T-cell (primary cell): ENCODE results near the gene LYZ. TPM values are rescaled to one million over a fixed set of nuclear protein-coding genes. Genes with fewer than 3 reads are reported as not detected.

Experiments used
- ATAC-seq, 4 experiments: fragments of 200-7000 bp in 3 of 4; fragments of 150-1000 bp in 1 of 4; cut with Tn5 transposase; replicated peaks in 1 of 4; 1 replicate in 3 of 4; 2 replicates in 1 of 4; pipeline ENCODE4 v1.10.0; 2021; ENCODE audit warnings: moderate library complexity in 3 of 4, mild to moderate bottlenecking in 2 of 4, moderate number of reproducible peaks in 1 of 4
- CTCF ChIA-PET, 2 donors: fragments of 300-600 bp; sonication (Branson Sonifier 250); formaldehyde crosslinking; loops; one replicate each; lab custom pipeline; 2022; ENCODE audit warnings: antibody characterized with exemption in 2 of 2; lab: Charles Lee
- POLR2A ChIA-PET, 2 donors: fragments of 300-600 bp; sonication (Branson Sonifier 250); formaldehyde crosslinking; loops; one replicate each; lab custom pipeline; 2022; ENCODE audit warnings: antibody characterized with exemption in 2 of 2; lab: Charles Lee
- DNase-seq, 35 experiments: peaks; one replicate each; pipeline versions ENCODE4 v3.0.0 to v3.0.0-alpha.2; 2013 to 2023
- H3K27ac ChIP-seq: one replicate; pipeline ENCODE4 v1.5.1; 2013; ENCODE audit warnings: low read length
- H3K27me3 ChIP-seq, 2 experiments: replicated peaks in 1 of 2; 1 replicate in 1 of 2; 2 replicates in 1 of 2; pipeline versions ENCODE4 v1.6.1 to v1.7.0; 2013; ENCODE audit warnings: low read length in 1 of 2, mixed read lengths in 1 of 2; ENCODE audit not compliant: control insufficient read depth in 2 of 2, insufficient read depth in 2 of 2; ENCODE audit errors: extremely low read depth in 1 of 2
- H3K36me3 ChIP-seq, 2 donors: 1 replicate in 1 of 2; 2 replicates in 1 of 2; pipeline versions ENCODE4 v1.6.1 to v1.7.0; 2013; ENCODE audit warnings: low read length in 1 of 2; ENCODE audit not compliant: control insufficient read depth in 2 of 2, insufficient read depth in 1 of 2; ENCODE audit errors: extremely low read depth in 1 of 2
- H3K4me1 ChIP-seq, 2 experiments: 1 replicate in 1 of 2; 2 replicates in 1 of 2; pipeline versions ENCODE4 v1.6.1 to v1.7.0; 2013; ENCODE audit warnings: low read length in 2 of 2, mixed read lengths in 1 of 2; ENCODE audit not compliant: insufficient read depth in 2 of 2, control insufficient read depth in 1 of 2; ENCODE audit errors: extremely low read depth in 1 of 2
- H3K4me3 ChIP-seq, 2 donors: 1 replicate in 1 of 2; 2 replicates in 1 of 2; pipeline versions ENCODE4 v1.5.1 to v1.7.0; 2013; ENCODE audit warnings: mild to moderate bottlenecking in 2 of 2, low read length in 1 of 2, moderate library complexity in 1 of 2; ENCODE audit not compliant: control insufficient read depth in 1 of 2; ENCODE audit errors: extremely low read depth in 1 of 2
- H3K9me3 ChIP-seq: 2 replicates; pipeline ENCODE4 v1.7.0; 2013
- H3K27ac Mint-ChIP-seq, 2 donors: one replicate each; pipeline ENCODE4 v1.8.0; 2020 to 2021; ENCODE audit warnings: mild to moderate bottlenecking in 2 of 2, mixed read lengths in 2 of 2
- H3K27me3 Mint-ChIP-seq, 2 donors: one replicate each; pipeline ENCODE4 v1.8.0; 2021 to 2022; ENCODE audit warnings: mixed read lengths in 2 of 2
- H3K36me3 Mint-ChIP-seq: one replicate; pipeline ENCODE4 v1.8.0; 2021; ENCODE audit warnings: mixed read lengths
- H3K4me1 Mint-ChIP-seq, 3 donors: one replicate each; pipeline ENCODE4 v1.8.0; 2020 to 2022; ENCODE audit warnings: mixed read lengths in 3 of 3, mild to moderate bottlenecking in 1 of 3
- H3K4me3 Mint-ChIP-seq, 3 donors: one replicate each; pipeline ENCODE4 v1.8.0; 2020 to 2022; ENCODE audit warnings: mild to moderate bottlenecking in 3 of 3, mixed read lengths in 3 of 3, moderate library complexity in 3 of 3
- H3K9me3 Mint-ChIP-seq, 3 donors: one replicate each; pipeline ENCODE4 v1.8.0; 2020 to 2022; ENCODE audit warnings: mixed read lengths in 3 of 3
- WGBS: methylation state at CpG from one replicate; pipeline ENCODE4 v1.1.5; 2013; ENCODE audit warnings: missing lambda C conversion rate; ENCODE audit not compliant: insufficient coverage; 5-methylcytosine and 5-hydroxymethylcytosine counted together
- total RNA-seq, 35 experiments: library from RNA in 6 of 35; stranded (reverse) in 6 of 35; fragments of 120-200 nt in 1 of 35; gene quantifications; one replicate each; pipeline versions ENCODE4 v1.2.1 to v1.2.4 and lab custom pipeline; 2013 to 2026

LYZ gene
- total RNA-seq, 5 donors from 2014 or later (not counting 1 experiment from before 2014, with no cell fraction given) = 3.4 to 17.4 (median 5.0) TPM

DNA sequence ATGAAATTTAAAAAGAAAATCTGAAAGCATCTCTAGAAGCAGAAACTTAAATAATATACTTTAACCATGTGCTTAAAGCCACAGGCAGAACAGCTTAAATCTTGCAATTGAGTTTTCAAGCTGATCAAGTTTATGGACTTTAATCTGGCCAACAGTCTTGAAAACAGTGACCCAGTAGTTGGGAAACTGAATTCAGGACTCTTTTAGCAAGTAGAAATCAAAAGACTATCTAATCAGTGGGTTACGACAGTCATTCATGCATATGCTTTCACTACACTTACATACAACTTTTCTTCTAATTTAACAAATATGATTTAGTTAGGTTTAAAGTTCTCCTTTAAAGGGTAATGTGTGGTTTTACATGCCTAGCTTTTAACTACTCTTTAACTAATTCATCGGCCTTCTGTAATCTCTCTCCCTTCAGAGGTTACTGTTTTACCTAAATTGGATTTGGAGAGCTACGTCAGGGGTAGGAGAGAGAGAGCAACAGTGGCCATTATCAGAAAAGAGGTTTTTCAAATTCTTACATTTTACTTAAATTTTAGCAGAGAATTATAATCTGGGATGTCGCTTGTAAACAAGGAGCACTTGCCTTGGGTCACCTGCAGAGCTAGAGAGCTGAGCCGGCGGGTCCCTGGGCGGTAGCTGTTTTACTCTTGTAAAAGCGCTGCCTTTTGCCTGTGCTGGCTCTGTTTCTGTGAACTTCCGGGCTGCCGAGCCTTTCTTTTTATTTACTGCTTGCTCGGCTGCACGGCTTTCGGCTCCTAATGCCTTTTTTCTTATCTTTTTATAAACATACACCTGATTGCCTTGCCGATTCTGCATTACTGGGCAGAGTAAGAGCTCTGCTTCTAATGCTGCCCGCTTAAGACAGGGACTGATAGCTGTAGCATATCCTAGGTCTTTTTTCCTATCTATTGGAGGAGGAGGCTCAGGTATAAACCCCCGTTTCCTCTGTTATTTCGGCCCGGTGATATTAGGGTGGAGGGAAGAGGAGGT is 17.4 kb upstream of the LYZ start:
- CTCF ChIA-PET = interaction anchor here (0.6 to 2.7 kb wide), 15 partner anchors 12 to 240 kb away, joined by 3 to 31 read pairs (median 4); no protein-coding TSS in a partner anchor
- H3K4me3 ChIP-seq = peak overlapping the region; percentile 53 to 72
- Mint-ChIP-seq H3K4me3 (peak overlapping the region; percentile 83 to 91 (median 91)), H3K27ac (peak overlapping the region; percentile 96 to 100), H3K36me3 (peaks cover 24% of the 10 kb centered on the region), H3K27me3 (no peaks in the 10 kb centered on the region), H3K4me1 (peaks cover 58 to 65% (median 63%) of the 10 kb centered on the region in 3 donors), H3K9me3 (no peaks in the 10 kb centered on the region)
- DNase-seq (peak; percentile 51 to 78 (median 66)), ATAC-seq (peak; percentile 71 to 81 (median 76))
- H3K4me1 ChIP-seq = peaks cover 20 to 22% of the 10 kb centered on the region in 2 experiments
- 0% methylated on average over 7 of the region's 18 CpGs for WGBS
- no peaks in the 10 kb centered on the region for H3K9me3 ChIP-seq
- POLR2A ChIA-PET = interaction anchor here (0.5 to 2.6 kb wide), 11 partner anchors 10 to 1178 kb away, joined by 3 to 16 read pairs (median 5); partner anchors contain the start of gene YEATS4 (in 1 of the 2)
- H3K36me3 ChIP-seq = no peaks in the 10 kb centered on the region
- H3K27ac ChIP-seq = peak overlapping the region; percentile 91
- no peaks in the 10 kb centered on the region for H3K27me3 ChIP-seq

DNA sequence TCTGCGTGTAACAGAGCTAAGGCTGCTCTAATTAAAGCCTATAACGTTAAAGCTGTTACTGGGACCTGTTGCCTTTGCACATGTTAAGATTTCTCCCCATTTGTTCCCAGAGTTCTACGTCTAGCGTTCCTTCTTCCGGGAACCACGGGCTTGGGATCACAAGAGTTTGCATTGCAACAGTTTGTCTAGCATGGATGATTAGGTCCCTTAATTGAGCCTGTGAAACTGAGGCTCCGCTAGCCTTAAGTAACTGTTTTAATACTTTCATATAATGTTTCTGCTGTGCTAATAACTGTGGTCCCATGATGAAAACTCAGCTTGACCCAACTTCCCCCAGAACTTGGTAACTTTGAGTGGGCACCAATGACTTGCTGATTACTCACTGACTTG is 16.7 kb upstream of the LYZ start:
- Histone ChIP-seq H3K27me3 (no peaks in the 10 kb centered on the region), H3K4me1 (peaks cover 20 to 22% of the 10 kb centered on the region in 2 experiments), H3K36me3 (no peaks in the 10 kb centered on the region), H3K9me3 (no peaks in the 10 kb centered on the region), H3K27ac (peak overlapping the region; percentile 91), H3K4me3 (peak overlapping the region; percentile 53 to 72)
- CTCF ChIA-PET = interaction anchor here (0.5 to 2.7 kb wide), 10 partner anchors 13 to 480 kb away, joined by 3 to 31 read pairs (median 4); partner anchors contain the start of gene RAB3IP (in 1 of the 2)
- POLR2A ChIA-PET = interaction anchor here (0.5 to 2.6 kb wide), 5 partner anchors 26 to 1108 kb away, joined by 3 to 16 read pairs (median 8); partner anchors contain the start of gene YEATS4 (in 1 of the 2)
- peaks cover 20% of the 10 kb centered on the region for H3K36me3 Mint-ChIP-seq
- DNase-seq (no peak), ATAC-seq (no peak)
- peaks cover 58 to 65% (median 63%) of the 10 kb centered on the region in 3 donors for H3K4me1 Mint-ChIP-seq
- H3K27me3 Mint-ChIP-seq = no peaks in the 10 kb centered on the region
- WGBS = 39% methylated on average over 5 of the region's 7 CpGs
- H3K4me3 Mint-ChIP-seq = peak overlapping the region; percentile 83 to 91 (median 91)
- H3K27ac Mint-ChIP-seq = peak overlapping the region; percentile 96 to 100
- no peaks in the 10 kb centered on the region for H3K9me3 Mint-ChIP-seq

DNA sequence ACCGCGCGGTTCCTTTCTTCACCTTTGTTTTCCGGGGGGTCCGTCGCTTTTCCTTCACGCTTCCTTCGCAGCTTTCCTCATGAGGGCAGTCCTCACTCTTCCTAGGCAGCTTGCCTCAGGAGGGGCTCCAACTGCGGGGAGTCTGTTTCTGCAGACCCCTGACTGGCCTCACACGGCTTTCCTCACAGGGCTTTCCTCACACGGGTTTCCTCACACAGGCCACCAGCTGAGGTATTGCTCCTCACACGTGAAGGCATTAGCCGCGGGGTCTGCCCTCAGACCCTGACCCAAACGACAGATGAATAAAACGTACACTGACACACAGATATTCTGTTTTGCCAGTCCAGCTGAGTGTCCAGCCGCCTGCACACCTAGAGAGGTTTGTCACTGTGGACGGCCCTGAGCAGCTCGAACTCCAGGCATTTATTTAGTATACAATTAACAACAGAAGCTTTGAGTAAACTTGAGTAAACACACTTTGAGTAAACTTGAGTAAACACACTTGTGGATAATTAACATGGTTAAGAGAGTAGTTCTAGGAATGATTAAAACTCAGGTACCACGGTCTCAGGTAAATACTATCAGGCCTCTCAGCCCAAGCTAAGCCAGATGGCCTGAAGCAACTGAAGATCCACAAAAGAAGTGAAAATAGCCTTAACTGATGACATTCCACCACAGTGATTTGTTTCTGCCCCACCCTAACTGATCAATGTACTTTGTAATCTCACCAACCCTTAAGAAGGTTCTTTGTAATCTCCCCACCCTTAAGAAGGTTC is 16.1 kb upstream of the LYZ start:
- peak overlapping the region; percentile 83 to 91 (median 91) for H3K4me3 Mint-ChIP-seq
- Histone ChIP-seq H3K4me3 (peak overlapping the region in 1 of 2 donors; percentile 53), H3K9me3 (no peaks in the 10 kb centered on the region), H3K36me3 (no peaks in the 10 kb centered on the region), H3K27ac (peak overlapping the region; percentile 91), H3K4me1 (peaks cover 20 to 22% of the 10 kb centered on the region in 2 experiments), H3K27me3 (no peaks in the 10 kb centered on the region)
- no peak for ATAC-seq
- H3K27ac Mint-ChIP-seq = peak overlapping the region; percentile 96 to 100
- H3K9me3 Mint-ChIP-seq = no peaks in the 10 kb centered on the region
- ChIA-PET CTCF (interaction anchor here (0.5 to 2.7 kb wide), 9 partner anchors 8 to 480 kb away, joined by 3 to 31 read pairs (median 3); partner anchors contain the start of gene RAB3IP (in 1 of the 2)), POLR2A (interaction anchor here (0.6 to 2.6 kb wide), 4 partner anchors 26 to 1109 kb away, joined by 3 to 11 read pairs (median 4); no protein-coding TSS in a partner anchor)
- no peaks in the 10 kb centered on the region for H3K27me3 Mint-ChIP-seq
- peaks cover 17% of the 10 kb centered on the region for H3K36me3 Mint-ChIP-seq
- H3K4me1 Mint-ChIP-seq = peaks cover 58 to 67% (median 63%) of the 10 kb centered on the region in 3 donors
- 98% methylated on average over 16 of the region's 20 CpGs for WGBS
- no peak for DNase-seq

DNA sequence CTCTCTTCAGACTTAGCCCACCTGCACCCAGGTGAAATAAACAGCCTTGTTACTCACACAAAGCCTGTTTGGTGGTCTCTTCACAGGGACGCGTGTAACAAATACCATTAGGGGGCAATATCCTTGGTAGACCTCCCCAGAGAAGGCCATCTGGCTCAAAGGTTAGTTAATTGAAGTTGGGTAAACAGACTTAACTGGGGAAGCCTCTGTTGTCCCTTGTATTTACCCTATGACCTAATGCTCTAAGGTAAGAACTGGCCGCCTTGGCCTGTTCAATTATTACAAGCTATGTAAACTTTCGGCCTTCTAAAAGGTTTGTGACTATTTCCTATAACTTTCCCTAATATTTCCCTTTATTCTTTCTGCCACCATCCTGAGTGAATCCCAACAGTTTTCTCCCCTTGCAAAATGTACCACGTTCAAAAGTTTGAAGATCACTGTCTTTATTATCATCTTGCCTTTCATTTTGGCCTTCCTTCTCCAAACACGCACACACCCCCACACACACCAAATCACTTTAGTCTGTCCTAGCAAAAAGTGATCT is 15.3 kb upstream of the LYZ start:
- Mint-ChIP-seq H3K4me3 (peak overlapping the region in 2 of 3 donors; percentile 51 to 83), H3K27ac (peak overlapping the region; percentile 96 to 100), H3K9me3 (no peaks in the 10 kb centered on the region), H3K4me1 (peaks cover 55 to 65% (median 63%) of the 10 kb centered on the region in 3 donors), H3K27me3 (no peaks in the 10 kb centered on the region), H3K36me3 (peaks cover 10% of the 10 kb centered on the region)
- no peak for ATAC-seq
- 97% methylated on average over 4 of the region's 6 CpGs for WGBS
- Histone ChIP-seq H3K36me3 (no peaks in the 10 kb centered on the region), H3K9me3 (no peaks in the 10 kb centered on the region), H3K4me3 (no peak overlapping the region), H3K27me3 (no peaks in the 10 kb centered on the region), H3K4me1 (peaks cover 20 to 22% of the 10 kb centered on the region in 2 experiments), H3K27ac (no peak overlapping the region)
- POLR2A ChIA-PET = interaction anchor here in 1 of 2 donors (0.6 kb wide), 1 partner anchor 231 kb away, joined by 3 read pairs; no protein-coding TSS in a partner anchor
- DNase-seq = no peak
- CTCF ChIA-PET = interaction anchor here (0.6 to 1.4 kb wide), 3 partner anchors 9 to 45 kb away, joined by 3 to 5 read pairs (median 4); no protein-coding TSS in a partner anchor

DNA sequence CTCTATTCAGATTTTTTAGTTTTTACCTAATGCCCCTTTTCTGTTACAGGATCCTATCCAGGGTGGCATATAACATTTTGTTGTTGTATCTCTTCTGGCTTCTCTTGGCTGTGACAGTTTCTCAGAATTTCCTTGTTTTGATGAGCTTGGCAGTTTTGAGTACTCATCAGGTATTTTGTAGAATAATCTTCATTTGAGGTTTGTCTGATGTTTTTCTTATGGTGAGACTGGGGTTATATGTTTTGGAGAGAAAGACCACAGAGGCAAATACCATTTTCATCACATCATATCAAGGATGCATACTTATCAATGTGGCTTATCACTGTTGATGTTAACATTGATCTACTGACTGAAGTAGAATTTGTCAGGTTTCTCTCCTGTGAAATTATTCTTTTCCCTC is 14.0 kb upstream of the LYZ start:
- peaks cover 45 to 57% (median 52%) of the 10 kb centered on the region in 3 donors for H3K4me1 Mint-ChIP-seq
- H3K4me3 Mint-ChIP-seq = peak overlapping the region in 2 of 3 donors; percentile 46 to 83
- Histone ChIP-seq H3K27me3 (no peaks in the 10 kb centered on the region), H3K4me3 (no peak overlapping the region), H3K27ac (peak overlapping the region; percentile 8), H3K9me3 (no peaks in the 10 kb centered on the region), H3K36me3 (no peaks in the 10 kb centered on the region), H3K4me1 (peaks cover 15 to 17% of the 10 kb centered on the region in 2 experiments)
- ChIA-PET POLR2A (interaction anchor here (0.6 to 0.7 kb wide), 2 partner anchors 9 to 260 kb away, joined by 3 read pairs; no protein-coding TSS in a partner anchor), CTCF (interaction anchor here in 1 of 2 donors (0.6 to 1.4 kb wide), 4 partner anchors 16 to 46 kb away, joined by 3 to 4 read pairs (median 3); no protein-coding TSS in a partner anchor)
- no peaks in the 10 kb centered on the region for H3K9me3 Mint-ChIP-seq
- peaks cover 3% of the 10 kb centered on the region for H3K36me3 Mint-ChIP-seq
- no peaks in the 10 kb centered on the region for H3K27me3 Mint-ChIP-seq
- H3K27ac Mint-ChIP-seq = peak overlapping the region; percentile 85 to 92
- DNase-seq = peak in 1 of 35 experiments; percentile 21
- peak in 3 of 4 experiments; percentile 25 to 48 (median 36) for ATAC-seq
